ENCODE measurements around the gene NUP35.

Gene NUP35

DNA sequence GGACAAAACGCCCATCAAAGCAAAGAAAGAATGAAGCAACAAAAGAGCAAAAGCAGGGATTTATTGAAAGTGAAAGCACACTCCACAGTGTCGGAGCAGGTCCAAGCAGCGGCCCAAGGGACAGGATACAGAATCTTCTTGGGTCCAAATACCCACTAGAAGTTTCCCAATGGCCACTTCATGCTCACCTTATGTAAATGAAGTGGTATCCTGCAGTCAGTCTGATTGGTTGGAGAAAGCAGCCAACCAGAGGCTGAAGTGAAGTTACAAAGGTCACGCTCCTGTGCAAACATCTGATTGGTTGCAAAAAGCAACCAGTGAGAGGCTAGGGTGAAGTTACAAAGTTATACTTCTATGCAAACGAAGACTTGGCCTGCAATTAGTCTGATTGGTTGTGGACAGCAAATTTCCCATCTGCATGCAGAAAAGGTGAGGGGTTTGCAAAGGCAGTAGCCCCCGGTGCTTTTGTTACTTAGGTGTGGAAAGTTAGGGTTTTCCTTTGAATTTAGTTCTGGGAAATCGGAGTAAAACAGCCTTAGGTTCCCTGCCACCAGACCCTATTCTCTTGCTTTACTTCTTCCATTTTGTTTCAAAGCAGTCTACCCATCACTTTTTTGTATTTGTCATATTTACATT is 32.8 kb upstream of the NUP35 start:
- Histone ChIP-seq H3K4me1 (ENCODE audit: control insufficient read depth, insufficient read depth, low read depth, low read length) (no peaks in the 10 kb centered on the region), H3K27me3 (ENCODE audit: control insufficient read depth in 1 of 2, insufficient read depth in 1 of 2, low read length in 2 of 2) (no peaks in the 10 kb centered on the region), H2AK5ac (ENCODE audit: low read length, severe bottlenecking) (no peak overlapping the region), H3K4me2 (ENCODE audit: low read length, poor library complexity, severe bottlenecking) (no peak overlapping the region), H3K27ac (ENCODE audit: low read length, poor library complexity, severe bottlenecking) (no peak overlapping the region), H4K91ac (ENCODE audit: low read length) (no peak overlapping the region), H2BK5ac (ENCODE audit: low read depth, low read length, poor library complexity, severe bottlenecking) (no peak overlapping the region), H4K8ac (ENCODE audit: low read length) (no peak overlapping the region), H3K14ac (ENCODE audit: low read length in 2 of 2) (no peak overlapping the region), H3K23ac (ENCODE audit: low read length in 2 of 2) (no peak overlapping the region), H3K18ac (ENCODE audit: low read depth in 1 of 2, low read length in 2 of 2) (no peak overlapping the region), H3K9ac (ENCODE audit: low read length) (peak overlapping the region; percentile 36), H2BK12ac (ENCODE audit: low read length in 2 of 2) (no peak overlapping the region), H3K4ac (ENCODE audit: low read depth in 1 of 2, low read length in 2 of 2) (no peak overlapping the region), H3K9me3 (ENCODE audit: control insufficient read depth, low read length) (no peaks in the 10 kb centered on the region), H3K79me1 (replicated peaks; ENCODE audit: low read length, poor library complexity, severe bottlenecking) (no peaks in the 10 kb centered on the region), H2AFZ (ENCODE audit: low read depth, low read length) (no peak overlapping the region), H3K4me3 (ENCODE audit: insufficient read depth in 1 of 2, low read depth in 1 of 2, low read length in 2 of 2) (peak overlapping the region in 1 of 2 experiments; percentile 65), H3K36me3 (ENCODE audit: control insufficient read depth in 1 of 2, insufficient read depth in 2 of 2, low read depth in 1 of 2, low read length in 2 of 2) (no peaks in the 10 kb centered on the region), H2BK120ac (ENCODE audit: low read depth, low read length) (no peak overlapping the region), H2BK15ac (ENCODE audit: low read depth, poor library complexity, severe bottlenecking) (no peak overlapping the region)
- WGBS: 94% methylated on average over 6 of the region's 7 CpGs
- no peak for DNase-seq

DNA sequence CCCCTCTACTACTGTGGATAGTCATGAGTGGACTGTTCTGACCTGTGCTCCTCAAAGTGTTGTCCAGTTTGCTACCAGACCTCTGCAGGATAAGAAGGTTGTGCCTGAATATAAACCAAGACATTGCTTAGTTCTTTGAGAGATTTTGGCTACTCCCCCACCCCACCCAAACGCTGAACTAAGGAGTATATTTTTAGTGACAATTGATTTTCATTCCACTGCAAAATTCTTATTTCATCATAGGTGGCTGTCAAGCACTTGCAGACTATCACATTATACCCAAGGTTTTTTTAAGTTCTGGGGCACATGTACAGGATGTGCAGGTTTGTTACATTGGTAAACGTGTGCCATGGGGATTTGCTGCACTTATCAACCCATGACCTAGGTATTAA is 32.3 kb upstream of the NUP35 start:
- H3K4ac ChIP-seq (ENCODE audit: low read depth in 1 of 2, low read length in 2 of 2): no peak overlapping the region
- no peaks in the 10 kb centered on the region for H3K9me3 ChIP-seq (ENCODE audit: control insufficient read depth, low read length)
- H2BK15ac ChIP-seq (ENCODE audit: low read depth, poor library complexity, severe bottlenecking): no peak overlapping the region
- H3K14ac ChIP-seq (ENCODE audit: low read length in 2 of 2): no peak overlapping the region
- DNase-seq: no peak
- H2AFZ ChIP-seq (ENCODE audit: low read depth, low read length): no peak overlapping the region
- H3K4me1 ChIP-seq (ENCODE audit: control insufficient read depth, insufficient read depth, low read depth, low read length): no peaks in the 10 kb centered on the region
- H3K9ac ChIP-seq (ENCODE audit: low read length): no peak overlapping the region
- WGBS: 89% methylated on average over 1 of the region's 2 CpGs
- H3K18ac ChIP-seq (ENCODE audit: low read depth in 1 of 2, low read length in 2 of 2): no peak overlapping the region
- H3K27me3 ChIP-seq (ENCODE audit: control insufficient read depth in 1 of 2, insufficient read depth in 1 of 2, low read length in 2 of 2): no peaks in the 10 kb centered on the region
- H3K27ac ChIP-seq (ENCODE audit: low read length, poor library complexity, severe bottlenecking): no peak overlapping the region
- no peak overlapping the region for H3K4me3 ChIP-seq (ENCODE audit: insufficient read depth in 1 of 2, low read depth in 1 of 2, low read length in 2 of 2)
- no peak overlapping the region for H2BK5ac ChIP-seq (ENCODE audit: low read depth, low read length, poor library complexity, severe bottlenecking)
- H3K36me3 ChIP-seq (ENCODE audit: control insufficient read depth in 1 of 2, insufficient read depth in 2 of 2, low read depth in 1 of 2, low read length in 2 of 2): no peaks in the 10 kb centered on the region
- H2AK5ac ChIP-seq (ENCODE audit: low read length, severe bottlenecking): peak overlapping the region; percentile 45
- H3K23ac ChIP-seq (ENCODE audit: low read length in 2 of 2): no peak overlapping the region
- no peak overlapping the region for H3K4me2 ChIP-seq (ENCODE audit: low read length, poor library complexity, severe bottlenecking)
- no peak overlapping the region for H2BK12ac ChIP-seq (ENCODE audit: low read length in 2 of 2)
- H4K91ac ChIP-seq (ENCODE audit: low read length): no peak overlapping the region
- H4K8ac ChIP-seq (ENCODE audit: low read length): no peak overlapping the region
- no peaks in the 10 kb centered on the region for H3K79me1 ChIP-seq (replicated peaks; ENCODE audit: low read length, poor library complexity, severe bottlenecking)
- no peak overlapping the region for H2BK120ac ChIP-seq (ENCODE audit: low read depth, low read length)

GRCh38 chr2:183093857-183094657 is 30.2 kb upstream of the NUP35 start:
- H3K79me1 ChIP-seq (replicated peaks; ENCODE audit: low read length, poor library complexity, severe bottlenecking): no peaks in the 10 kb centered on the region
- no peak overlapping the region for H2AFZ ChIP-seq (ENCODE audit: low read depth, low read length)
- no peak overlapping the region for H3K14ac ChIP-seq (ENCODE audit: low read length in 2 of 2)
- H2BK120ac ChIP-seq (ENCODE audit: low read depth, low read length): no peak overlapping the region
- no peak overlapping the region for H3K27ac ChIP-seq (ENCODE audit: low read length, poor library complexity, severe bottlenecking)
- peak; percentile 40 for DNase-seq
- H4K91ac ChIP-seq (ENCODE audit: low read length): no peak overlapping the region
- no peak overlapping the region for H3K4me2 ChIP-seq (ENCODE audit: low read length, poor library complexity, severe bottlenecking)
- 0% methylated on average over 1 of the region's 2 CpGs for WGBS
- H3K23ac ChIP-seq (ENCODE audit: low read length in 2 of 2): no peak overlapping the region
- H3K4me1 ChIP-seq (ENCODE audit: control insufficient read depth, insufficient read depth, low read depth, low read length): no peaks in the 10 kb centered on the region
- H3K9me3 ChIP-seq (ENCODE audit: control insufficient read depth, low read length): no peaks in the 10 kb centered on the region
- no peak overlapping the region for H3K4ac ChIP-seq (ENCODE audit: low read depth in 1 of 2, low read length in 2 of 2)
- H3K36me3 ChIP-seq (ENCODE audit: control insufficient read depth in 1 of 2, insufficient read depth in 2 of 2, low read depth in 1 of 2, low read length in 2 of 2): no peaks in the 10 kb centered on the region
- no peak overlapping the region for H3K4me3 ChIP-seq (ENCODE audit: insufficient read depth in 1 of 2, low read depth in 1 of 2, low read length in 2 of 2)
- no peak overlapping the region for H2BK15ac ChIP-seq (ENCODE audit: low read depth, poor library complexity, severe bottlenecking)
- no peaks in the 10 kb centered on the region for H3K27me3 ChIP-seq (ENCODE audit: control insufficient read depth in 1 of 2, insufficient read depth in 1 of 2, low read length in 2 of 2)
- H3K9ac ChIP-seq (ENCODE audit: low read length): no peak overlapping the region
- H3K18ac ChIP-seq (ENCODE audit: low read depth in 1 of 2, low read length in 2 of 2): no peak overlapping the region
- no peak overlapping the region for H4K8ac ChIP-seq (ENCODE audit: low read length)
- no peak overlapping the region for H2BK5ac ChIP-seq (ENCODE audit: low read depth, low read length, poor library complexity, severe bottlenecking)
- H2BK12ac ChIP-seq (ENCODE audit: low read length in 2 of 2): no peak overlapping the region
- H2AK5ac ChIP-seq (ENCODE audit: low read length, severe bottlenecking): no peak overlapping the region

GRCh38 chr2:183105402-183106134 is 18.7 kb upstream of the NUP35 start:
- Histone ChIP-seq H3K4me1 (ENCODE audit: control insufficient read depth, insufficient read depth, low read depth, low read length) (peaks cover 6% of the 10 kb centered on the region), H2BK12ac (ENCODE audit: low read length in 2 of 2) (peak overlapping the region; percentile 14 to 94), H4K91ac (ENCODE audit: low read length) (peak overlapping the region; percentile 80), H3K27ac (ENCODE audit: low read length, poor library complexity, severe bottlenecking) (no peak overlapping the region), H3K27me3 (ENCODE audit: control insufficient read depth in 1 of 2, insufficient read depth in 1 of 2, low read length in 2 of 2) (no peaks in the 10 kb centered on the region), H3K4me2 (ENCODE audit: low read length, poor library complexity, severe bottlenecking) (no peak overlapping the region), H3K36me3 (ENCODE audit: control insufficient read depth in 1 of 2, insufficient read depth in 2 of 2, low read depth in 1 of 2, low read length in 2 of 2) (no peaks in the 10 kb centered on the region), H2BK15ac (ENCODE audit: low read depth, poor library complexity, severe bottlenecking) (no peak overlapping the region), H3K9ac (ENCODE audit: low read length) (no peak overlapping the region), H3K23ac (ENCODE audit: low read length in 2 of 2) (no peak overlapping the region), H3K14ac (ENCODE audit: low read length in 2 of 2) (no peak overlapping the region), H3K18ac (ENCODE audit: low read depth in 1 of 2, low read length in 2 of 2) (peak overlapping the region; percentile 77 to 79), H2AK5ac (ENCODE audit: low read length, severe bottlenecking) (no peak overlapping the region), H3K4me3 (ENCODE audit: insufficient read depth in 1 of 2, low read depth in 1 of 2, low read length in 2 of 2) (no peak overlapping the region), H4K8ac (ENCODE audit: low read length) (peak overlapping the region; percentile 87), H3K79me1 (replicated peaks; ENCODE audit: low read length, poor library complexity, severe bottlenecking) (no peaks in the 10 kb centered on the region), H3K4ac (ENCODE audit: low read depth in 1 of 2, low read length in 2 of 2) (peak overlapping the region; percentile 66 to 86), H3K9me3 (ENCODE audit: control insufficient read depth, low read length) (no peaks in the 10 kb centered on the region), H2BK5ac (ENCODE audit: low read depth, low read length, poor library complexity, severe bottlenecking) (no peak overlapping the region), H2BK120ac (ENCODE audit: low read depth, low read length) (peak overlapping the region; percentile 85), H2AFZ (ENCODE audit: low read depth, low read length) (peak overlapping the region; percentile 18)
- peak; percentile 73 for DNase-seq
- 72% methylated on average over 4 of the region's 4 CpGs for WGBS
